ENCODE measurements around the gene CHCT1. TPM values are rescaled to one million over a fixed set of nuclear protein-coding genes. Genes with fewer than 3 reads are reported as not detected.

The CHCT1 gene
- total RNA-seq, 6 experiments from 2014 or later: not detected

GRCh38 chr17:60473788-60474187 lies 51.5 kb downstream of the CHCT1 start:
- Histone ChIP-seq H3K27ac (no peak overlapping the region), H3K9me3 (no peaks in the 10 kb centered on the region), H3K4me3 (no peak overlapping the region), H3K36me3 (peaks cover 0 to 6% (median under 1%) of the 10 kb centered on the region in 4 donors), H3K27me3 (no peaks in the 10 kb centered on the region), H3K4me1 (no peaks in the 10 kb centered on the region)
- DNase-seq: no peak
- no peak for TF ChIP-seq POLR2A (IDR thresholded peaks at IDR 0.05)
- TF ChIP-seq CTCF (IDR thresholded peaks at IDR 0.05): no peak
- ATAC-seq: no peak
- intact Hi-C loops (cut with DNase I): no loop called here

Other genes with a start within 250 kb of the CHCT1 start
- gene USP32, start 30.4 kb upstream of the CHCT1 start, total RNA-seq: 10 to 100 TPM; 24.8 to 44.2 (median 33.5) TPM
- 10 to 100 TPM in 5 of 6 experiments, 1 to 10 TPM in 1; 8.7 to 19.3 (median 13.0) TPM for gene APPBP2, start 103.8 kb downstream of the CHCT1 start, total RNA-seq
- gene PPM1D, start 177.7 kb downstream of the CHCT1 start, total RNA-seq: 1 to 10 TPM; 4.9 to 5.6 (median 5.4) TPM